Posterior cingulate gyrus (tissue), 11 donors: Measurements from ENCODE around the gene AZIN2.
"Not testable (repeated sequence)": the region's sequence is repeated elsewhere in the genome, so short reads cannot be mapped to it uniquely, and the experiment has no call there.

Experiments
- DNase-seq, 10 donors: peaks; one replicate each; pipeline versions ENCODE4 v3.0.0 to v3.0.0-alpha.2; 2020 to 2021; ENCODE audit warnings: mixed read lengths in 3 of 10
- intact Hi-C: fragments of 100-400 bp; cut with DNase I; formaldehyde crosslinking; loops from one replicate; pipeline ENCODE4 v1.15.1; 2023

The AZIN2 gene

DNA sequence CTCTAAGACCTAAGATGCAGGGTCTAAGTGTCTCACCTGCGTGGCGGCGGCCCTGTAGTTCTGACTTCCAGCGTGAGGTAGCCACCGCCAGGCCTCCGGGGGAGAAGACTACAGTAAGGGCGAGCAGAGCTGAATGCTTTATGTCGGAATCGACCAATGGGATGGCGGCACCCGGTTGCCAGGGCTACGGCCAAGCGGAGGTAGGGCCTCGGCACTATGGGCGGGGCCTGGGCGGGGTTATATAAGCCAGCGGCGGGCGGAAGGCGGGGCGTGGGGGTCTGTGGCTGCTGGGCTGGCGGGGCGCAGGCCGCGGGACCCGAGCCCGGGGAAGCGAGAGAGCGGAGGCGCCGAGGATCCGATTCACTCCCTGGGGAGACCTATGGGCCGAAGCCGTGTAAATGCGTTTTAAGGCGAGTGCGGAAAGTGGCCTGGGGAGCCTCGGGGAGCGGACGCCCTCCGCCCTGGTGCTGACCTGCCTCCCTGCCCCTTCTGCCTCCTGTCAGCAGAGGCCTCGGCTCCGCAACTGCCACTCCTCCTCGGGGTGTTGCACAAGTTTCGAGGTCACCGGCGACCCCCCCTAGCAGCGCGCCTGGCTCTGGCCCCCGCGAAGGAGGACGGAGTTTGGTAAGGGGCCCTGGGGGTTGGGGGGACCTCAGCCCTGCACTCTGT is at the start of gene AZIN2:
Gene AZIN2, plus strand, starts transcription at position 269 of the 669 bp plus-strand sequence. CDS start 1,097 bp downstream, outside the sequence.
- intact Hi-C loops: loop anchor here (10.0 kb wide), 1 partner anchor 256 kb away; no protein-coding TSS in a partner anchor
- DNase-seq: peak; percentile 97 to 100 (median 100)

DNA sequence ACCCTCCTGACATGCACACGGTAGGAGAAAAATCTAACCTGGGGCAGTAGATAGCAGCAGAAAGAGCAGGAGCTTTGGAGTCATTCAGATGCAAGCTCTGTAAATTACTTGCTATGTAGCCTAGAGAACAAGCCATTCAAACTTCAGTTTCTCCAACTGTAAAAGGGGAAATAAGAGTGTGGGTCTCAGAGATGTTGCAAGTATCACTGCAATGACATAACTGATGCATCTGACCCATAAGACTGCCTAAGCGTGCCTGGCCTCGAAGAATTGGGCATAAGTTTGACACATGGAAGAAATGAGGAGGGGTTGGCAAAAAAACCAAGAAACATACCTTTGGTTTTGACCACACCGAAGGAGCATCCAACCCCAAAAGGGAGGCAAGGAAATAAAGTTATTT is 49.4 kb upstream of the AZIN2 start:
- intact Hi-C loops: loop anchor here (10.0 kb wide), 1 partner anchor 67 kb away; the partner anchor contains the start of gene RNF19B
- no peak for DNase-seq

GRCh38 chr1:33032126-33032869 is 48.7 kb upstream of the AZIN2 start:
- intact Hi-C loops: loop anchor here (10.0 kb wide), 1 partner anchor 67 kb away; the partner anchor contains the start of gene RNF19B
- no peak for DNase-seq

- DNase-seq: no peak
Measured at GRCh38 chr1:33036051-33036525, 44.9 kb upstream of the AZIN2 start.

DNA sequence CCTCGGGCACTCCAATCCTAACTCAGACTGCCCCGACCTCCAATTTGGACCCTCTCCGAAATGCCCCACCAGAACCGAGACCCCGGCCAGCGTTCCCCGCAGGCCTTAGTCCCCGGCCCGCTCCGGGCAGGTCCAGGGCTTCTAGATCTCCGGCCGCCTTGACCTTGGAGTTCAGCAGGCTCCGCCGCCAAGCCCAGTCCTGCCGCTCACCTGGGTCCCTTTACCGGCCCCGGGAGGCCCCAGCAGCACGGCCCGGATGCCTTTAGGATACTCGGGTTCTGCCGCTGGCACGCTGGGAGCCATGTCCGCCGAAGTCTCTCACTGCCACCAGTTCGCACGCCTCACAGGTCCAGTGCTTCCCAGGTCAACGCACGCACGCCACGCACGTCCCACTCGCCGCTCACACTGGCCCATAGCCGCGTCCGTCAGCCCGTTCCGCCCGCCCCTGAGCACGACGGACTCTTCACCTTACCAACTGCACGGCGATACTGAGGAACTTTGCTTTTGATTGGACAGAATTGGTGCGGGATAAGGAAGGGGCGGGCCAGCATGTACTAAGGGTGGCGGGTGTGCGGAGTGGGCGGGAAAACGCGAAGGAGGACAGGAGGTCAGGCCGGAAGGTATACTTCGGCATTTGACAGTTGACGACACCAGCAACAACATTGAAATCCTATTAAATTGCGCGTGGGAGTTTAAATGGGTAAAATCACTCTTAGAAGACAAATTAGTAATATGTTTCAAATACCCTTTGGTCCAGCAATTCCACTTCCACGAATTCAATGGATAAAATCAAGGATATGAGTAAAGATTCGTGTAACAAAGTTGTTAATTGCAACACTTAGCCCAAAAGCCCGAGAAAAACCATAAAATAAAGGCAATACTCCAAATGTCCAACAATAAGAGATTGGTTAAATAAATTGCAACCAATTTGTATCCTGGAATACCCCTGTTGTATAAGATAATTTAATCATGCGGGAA is 44.1 kb upstream of the AZIN2 start, which contains the start of gene AK2:
Gene AK2, minus strand, starts transcription at position 358 of the 978 bp plus-strand sequence. Its CDS starts 55 bp downstream, at position 303.
- intact Hi-C loops: loop anchor here (10.0 kb wide), 1 partner anchor 72 kb away; the partner anchor contains the start of gene RNF19B
- peak; percentile 93 to 100 (median 98) for DNase-seq

More at GRCh38 chr1:33036051-33036525, 44.9 kb upstream of the AZIN2 start:
- intact Hi-C loops: loop anchor here (10.0 kb wide), 1 partner anchor 71 kb away; the partner anchor contains the start of gene RNF19B

- intact Hi-C loops: loop anchor here (10.0 kb wide), 1 partner anchor 75 kb away; the partner anchor contains the start of gene RNF19B
- no peak for DNase-seq
Measured at GRCh38 chr1:33039840-33040239, 41.1 kb upstream of the AZIN2 start.

DNA sequence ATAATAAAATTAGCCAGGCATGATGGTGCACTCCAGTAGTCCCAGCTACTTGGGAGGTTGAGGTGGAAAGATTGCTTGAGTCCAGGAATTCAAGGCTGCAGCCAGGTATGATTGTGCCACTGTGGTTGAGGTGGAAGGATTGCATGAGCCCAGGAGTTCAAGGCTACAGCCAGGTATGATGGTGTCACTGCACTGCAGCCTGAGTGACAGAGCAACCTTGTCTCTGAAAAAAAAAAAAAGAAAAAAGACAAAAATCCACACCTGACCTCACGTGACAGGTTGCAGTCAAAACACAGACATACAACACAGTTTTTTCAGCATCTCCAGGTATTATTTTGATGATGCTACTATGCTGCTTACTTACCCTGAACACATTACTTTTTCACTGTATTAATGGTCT is 39.9 kb upstream of the AZIN2 start:
- DNase-seq: peak in 1 of 10 donors; percentile 35
- intact Hi-C loops: no loop called here

DNA sequence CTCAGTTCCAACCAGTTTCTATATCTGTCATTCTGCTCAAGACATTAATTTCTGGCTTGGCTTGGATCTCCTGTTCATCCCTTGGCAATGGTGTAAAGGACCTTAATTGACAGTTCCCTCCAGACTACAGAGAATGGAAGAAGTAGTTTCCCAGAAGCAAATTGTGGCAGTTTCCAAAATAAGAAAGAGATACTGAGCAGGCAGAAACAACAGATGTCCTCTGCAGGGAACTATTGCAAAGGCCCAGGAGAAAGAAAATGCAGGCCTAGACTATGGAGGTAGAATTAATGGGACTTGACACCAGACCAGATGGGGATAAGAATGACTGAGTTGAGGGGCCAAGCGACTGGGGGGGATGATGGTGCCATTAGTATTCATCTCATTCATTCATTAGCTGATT is 38.1 kb upstream of the AZIN2 start:
- DNase-seq: no peak
- intact Hi-C loops: no loop called here

- intact Hi-C loops: no loop called here
- peak in 1 of 10 donors; percentile 25 for DNase-seq
Measured at GRCh38 chr1:33043267-33044092, 37.5 kb upstream of the AZIN2 start.

DNA sequence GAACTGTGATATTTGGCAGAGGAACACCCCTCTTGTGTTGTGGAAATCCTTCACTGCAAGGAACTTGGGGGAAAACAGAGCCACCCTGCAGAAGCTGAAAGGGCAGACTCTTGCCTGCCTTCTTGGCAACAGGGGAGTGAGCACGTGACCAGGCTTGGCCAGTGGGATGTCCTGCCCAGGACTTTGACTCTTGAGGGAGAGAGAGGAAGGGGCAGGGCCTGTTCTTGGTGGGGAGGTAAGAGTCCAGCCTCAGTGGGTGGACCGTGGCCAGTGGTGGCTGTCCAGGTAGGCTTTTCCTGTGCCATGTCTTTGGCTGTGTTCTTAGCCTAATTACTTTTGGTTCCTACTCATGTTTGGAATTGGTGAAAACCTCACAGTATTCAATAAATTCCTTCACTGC is 35.7 kb upstream of the AZIN2 start:
- intact Hi-C loops: no loop called here
- peak in 2 of 10 donors; percentile 4 to 78 for DNase-seq

GRCh38 chr1:33045814-33046213 is 35.1 kb upstream of the AZIN2 start:
- intact Hi-C loops: no loop called here
- DNase-seq: peak in 1 of 10 donors; percentile 38

DNA sequence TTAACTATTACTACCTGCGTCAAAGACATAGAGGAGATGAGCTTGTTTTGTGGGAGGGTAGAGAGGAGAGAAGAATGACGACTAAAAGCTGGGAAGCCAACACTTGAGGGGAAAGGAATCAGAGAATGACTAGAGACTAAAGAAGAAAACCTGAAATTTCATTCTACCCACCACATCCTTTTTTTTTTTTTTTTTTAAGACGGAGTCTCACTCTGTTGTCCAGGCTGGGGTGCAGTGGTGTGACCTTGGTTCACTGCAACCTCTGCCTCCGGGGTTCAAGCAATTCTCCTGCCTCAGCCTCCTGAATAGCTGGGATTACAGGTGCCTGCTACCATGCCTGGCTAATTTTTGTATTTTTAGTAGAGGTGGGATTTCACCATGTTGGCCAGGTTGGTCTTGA is 34.7 kb upstream of the AZIN2 start:
- intact Hi-C loops, DNase-seq: not testable (repeated sequence)

DNA sequence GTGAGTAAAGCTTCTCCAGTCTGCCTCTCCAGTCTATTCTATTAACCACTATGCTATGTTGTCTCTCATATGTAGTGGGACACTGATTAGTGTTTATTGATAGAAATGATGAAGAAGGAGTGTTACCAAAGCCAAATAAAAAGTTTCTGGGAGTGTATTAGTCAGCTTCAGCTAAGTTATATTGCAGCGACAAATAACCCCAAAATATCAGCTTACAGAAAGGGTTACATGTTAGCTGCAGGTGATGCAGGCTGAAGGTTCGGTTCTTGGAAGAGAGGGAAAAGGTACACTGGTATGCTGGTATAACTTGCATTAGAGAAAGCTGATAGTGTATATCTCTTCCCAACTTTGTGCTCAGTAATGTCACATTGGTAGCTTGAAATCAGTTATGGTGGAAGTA is 33.7 kb upstream of the AZIN2 start:
- DNase-seq: no peak
- intact Hi-C loops: no loop called here

DNA sequence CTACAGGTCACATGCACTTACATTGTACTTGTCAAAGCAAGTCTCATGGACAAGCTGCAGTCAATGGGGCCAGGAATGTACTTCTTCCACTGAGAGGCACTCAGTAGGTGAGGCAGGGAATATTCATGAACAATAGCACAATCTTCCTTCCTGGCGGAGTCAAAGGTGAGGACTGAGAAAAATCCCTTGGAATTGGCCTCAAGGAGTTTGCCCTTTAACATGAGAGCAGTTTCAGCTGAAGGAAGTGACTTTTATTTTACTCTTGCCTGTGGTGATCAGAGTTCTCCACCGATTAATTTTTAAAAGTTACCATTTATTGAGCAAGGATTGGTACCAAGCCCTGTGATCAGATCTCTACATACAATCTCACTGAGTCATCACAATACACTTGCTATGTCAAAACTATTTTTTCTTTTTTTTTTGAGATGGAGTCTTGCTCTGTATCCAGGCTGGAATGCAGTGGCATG is 33.1 kb upstream of the AZIN2 start:
- intact Hi-C loops: no loop called here
- DNase-seq: no peak

GRCh38 chr1:33048426-33048825 is 32.5 kb upstream of the AZIN2 start:
- intact Hi-C loops: no loop called here
- no peak for DNase-seq

DNA sequence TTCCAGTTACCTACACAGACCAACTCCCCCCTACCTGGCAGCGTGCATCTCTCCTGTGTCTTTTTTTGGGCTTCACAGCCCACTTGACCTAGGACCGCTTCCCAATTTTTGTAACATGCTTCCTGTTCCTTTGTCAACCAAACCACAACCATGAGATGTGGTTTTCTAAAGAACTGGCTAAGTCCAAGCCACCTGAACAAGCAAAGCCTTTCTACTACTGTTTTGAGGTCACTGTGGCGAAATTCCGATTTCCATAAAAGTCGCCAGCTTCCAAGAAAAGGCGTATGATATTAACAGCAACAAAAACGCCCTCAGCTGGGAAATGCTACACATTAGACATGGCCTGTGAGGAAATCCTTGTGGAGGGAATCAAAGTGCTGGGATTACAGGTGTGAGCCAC is 31.6 kb upstream of the AZIN2 start:
- intact Hi-C loops: no loop called here
- DNase-seq: no peak

DNA sequence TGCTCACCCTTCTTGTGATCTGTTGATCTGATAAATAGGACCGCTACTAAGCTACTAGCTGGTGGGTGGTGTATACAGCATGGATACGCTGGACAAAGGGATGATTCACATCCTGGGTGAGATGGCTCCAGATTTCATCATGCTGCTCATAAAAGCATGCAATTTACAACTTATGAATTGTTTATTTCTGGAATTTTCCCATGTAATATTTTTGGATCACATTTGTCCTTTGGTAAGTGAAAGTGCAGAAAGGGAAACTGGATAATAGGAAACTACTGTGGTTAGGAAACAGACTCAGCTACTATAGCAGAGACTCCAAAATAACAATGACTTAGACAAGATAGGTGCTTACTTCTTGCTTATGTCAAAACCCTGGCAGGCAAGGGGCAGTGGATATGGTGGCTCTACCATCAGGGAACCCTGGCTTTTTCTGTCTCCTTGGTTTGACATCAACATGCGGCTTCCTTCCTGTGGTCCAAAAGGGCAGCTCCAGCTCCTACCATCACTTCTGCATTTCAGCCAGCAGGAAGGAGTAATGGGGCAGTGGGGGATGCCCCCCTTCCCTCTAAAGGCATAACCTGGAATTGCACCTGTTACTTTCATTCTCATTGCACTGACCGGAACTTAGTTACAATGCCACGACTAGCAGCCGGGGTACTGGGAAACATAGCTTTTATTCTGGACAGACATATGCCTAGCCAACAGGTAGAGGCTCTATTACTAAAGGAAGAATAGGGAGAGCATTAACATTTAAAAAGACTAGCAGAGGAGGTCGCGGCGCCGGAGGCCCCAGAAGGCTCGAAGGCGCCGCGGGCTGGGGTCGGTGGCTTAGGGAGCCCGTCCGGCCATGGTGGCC is 30.5 kb upstream of the AZIN2 start:
- DNase-seq: no peak

More for the DNA sequence above, 30.5 kb upstream of the AZIN2 start:
- intact Hi-C loops: loop anchor here (10.0 kb wide), 1 partner anchor 116 kb away; no protein-coding TSS in a partner anchor
